Fibroblast of lung (primary cell): ENCODE data around the gene RNU6-9.

ENCODE experiments used
- CTCF ChIP-seq, 2 donors: IDR thresholded peaks in 1 of 2; conservative IDR thresholded peaks in 1 of 2; 1 replicate in 1 of 2; 2 replicates in 1 of 2; pipeline ENCODE4 v1.5.1; 2011 to 2012; ENCODE audit warnings: low read length in 2 of 2, control low read depth in 1 of 2, inconsistent platforms in 1 of 2, low read depth in 1 of 2, mild to moderate bottlenecking in 1 of 2
- EZH2 ChIP-seq: IDR thresholded peaks from 2 replicates; pipeline ENCODE4 v1.5.1; 2012; ENCODE audit warnings: low read length, control low read depth, mild to moderate bottlenecking; ENCODE audit errors: missing control alignments

- no peak for TF ChIP-seq CTCF (conservative IDR thresholded peaks at IDR 0.05 in 1 of 2, IDR thresholded peaks at IDR 0.05 in 1 of 2; ENCODE audit: low read depth in 1 of 2, low read length in 2 of 2)
- no peak for TF ChIP-seq EZH2
These were observed 42.3 kb upstream of the RNU6-9 start for GRCh38 chr19:850979-851335.
